NCI-H748 treated with DMSO at 0.1 percent for 48 hours (cell line): ENCODE data around the gene NLRX1.
"Not testable (repeated sequence)": the region's sequence is repeated elsewhere in the genome, so short reads cannot be mapped to it uniquely, and the experiment has no call there.

Experiments used
- DNase-seq: peaks from one replicate; lab custom pipeline; 2025; lab: John Stamatoyannopoulos, UW

Gene NLRX1

GRCh38 chr11:119168471-119169281, at the start of gene NLRX1:
TSS of gene NLRX1 (plus strand) at chr11:119168725. CDS start at chr11:119171404, 2,679 bp downstream.
- DNase-seq, result peak; percentile 11

- no peak for DNase-seq
Observed at GRCh38 chr11:119118946-119119345, 49.6 kb upstream of the NLRX1 start.

- no peak for DNase-seq
Observed at GRCh38 chr11:119120639-119121007, 47.9 kb upstream of the NLRX1 start.

GRCh38 chr11:119121008-119121810, 47.3 kb upstream of the NLRX1 start, which contains the start of gene HINFP:
TSS of gene HINFP (plus strand) at chr11:119121580. CDS start at chr11:119126945, 5,365 bp downstream.
- peak; percentile 90 for DNase-seq

GRCh38 chr11:119121811-119122124, 46.8 kb upstream of the NLRX1 start:
- no peak for DNase-seq

- DNase-seq, result no peak
Observed at GRCh38 chr11:119125821-119126220, 42.7 kb upstream of the NLRX1 start.

GRCh38 chr11:119126675-119127268, 41.8 kb upstream of the NLRX1 start:
- DNase-seq, result no peak

- DNase-seq, result no peak
Observed at GRCh38 chr11:119130662-119131061, 37.9 kb upstream of the NLRX1 start.

- no peak for DNase-seq
Observed at GRCh38 chr11:119134389-119134978, 34.0 kb upstream of the NLRX1 start.

GRCh38 chr11:119139276-119139675, 29.2 kb upstream of the NLRX1 start:
- DNase-seq, result not testable (repeated sequence)

- peak; percentile 43 for DNase-seq
Observed at GRCh38 chr11:119144825-119145486, 23.6 kb upstream of the NLRX1 start.

GRCh38 chr11:119145551-119145950, 23.0 kb upstream of the NLRX1 start:
- DNase-seq, result no peak

GRCh38 chr11:119147604-119148333, 20.8 kb upstream of the NLRX1 start:
- DNase-seq, result no peak

- no peak for DNase-seq
Observed at GRCh38 chr11:119148720-119149017, 19.9 kb upstream of the NLRX1 start.

GRCh38 chr11:119149018-119149785, 19.3 kb upstream of the NLRX1 start, which contains the start of gene ABCG4:
TSS of gene ABCG4 (plus strand) at chr11:119149052. CDS start at chr11:119149966, 914 bp downstream.
- DNase-seq, result no peak

- DNase-seq, result no peak
Observed at GRCh38 chr11:119149786-119150275, 18.7 kb upstream of the NLRX1 start.

GRCh38 chr11:119152043-119152442, 16.5 kb upstream of the NLRX1 start:
- DNase-seq, result no peak

GRCh38 chr11:119152604-119153003, 15.9 kb upstream of the NLRX1 start:
- DNase-seq, result no peak

GRCh38 chr11:119153049-119153818, 15.3 kb upstream of the NLRX1 start:
- DNase-seq, result no peak
